ENCODE data around the gene MUC5B. TPM values are rescaled to one million over a fixed set of nuclear protein-coding genes. Genes with fewer than 3 reads are reported as not detected.

The MUC5B gene
- total RNA-seq, 1 donor from 2014 or later: not detected

DNA sequence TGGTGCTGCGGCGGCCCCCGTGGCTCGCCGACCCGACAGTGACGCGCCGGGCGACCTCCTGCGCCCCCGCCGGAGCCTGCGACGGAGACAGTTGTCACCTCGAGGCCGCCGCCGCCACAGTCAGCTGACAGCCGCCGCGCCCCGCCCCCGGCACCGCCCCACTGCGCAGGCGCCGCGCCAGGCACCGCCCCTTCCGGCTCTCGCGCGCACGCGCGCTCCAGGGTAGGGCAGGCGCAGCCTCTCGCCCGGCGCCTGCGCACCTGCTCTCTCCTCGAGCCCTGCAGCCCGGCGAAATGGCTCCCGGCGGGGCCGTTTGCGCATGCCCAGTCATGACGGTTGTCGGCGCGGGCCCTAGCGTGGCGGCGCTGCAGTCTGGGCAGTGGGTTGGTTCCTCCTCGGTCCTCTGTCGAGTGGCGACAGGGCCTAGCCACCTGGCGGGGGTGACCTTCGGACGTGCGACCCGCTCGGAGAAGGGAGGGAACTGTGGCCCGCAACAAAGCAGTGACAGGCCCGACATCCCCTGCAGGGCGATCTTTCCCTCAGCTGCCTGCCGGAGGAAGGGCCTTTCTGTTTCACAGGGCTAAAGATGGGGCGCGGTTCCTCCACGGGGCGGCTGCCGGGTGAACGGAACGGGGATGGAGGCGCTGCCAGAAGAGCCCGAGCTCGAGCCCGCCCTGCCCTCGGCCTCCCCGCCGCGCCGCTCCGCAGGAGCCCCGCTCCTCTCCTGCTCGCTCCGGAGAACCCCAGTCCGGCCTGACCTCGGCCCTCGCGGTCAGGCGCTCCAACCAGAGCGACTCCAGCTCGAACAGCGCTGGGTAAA is 86.8 kb downstream of the MUC5B start, which contains the start of gene TOLLIP:
Gene TOLLIP, minus strand, starts transcription at position 135 of the 820 bp plus-strand sequence. Its CDS starts 134 bp downstream, at position 1.
- Mint-ChIP-seq H3K4me3 (ENCODE audit: unreplicated experiment) (peak within 1 kb of the TSS; percentile 93), H3K9me3 (ENCODE audit: unreplicated experiment) (peaks cover 4% of the 10 kb centered on the region), H3K27me3 (ENCODE audit: unreplicated experiment) (peaks cover 10% of the 10 kb centered on the region), H3K36me3 (ENCODE audit: low read depth, unreplicated experiment) (peaks cover 11% of the 10 kb centered on the region), H3K27ac (ENCODE audit: unreplicated experiment) (peak within 1 kb of the TSS; percentile 84), H3K4me1 (ENCODE audit: unreplicated experiment) (peaks cover 26% of the 10 kb centered on the region)
- TF ChIP-seq, protein P1, sequence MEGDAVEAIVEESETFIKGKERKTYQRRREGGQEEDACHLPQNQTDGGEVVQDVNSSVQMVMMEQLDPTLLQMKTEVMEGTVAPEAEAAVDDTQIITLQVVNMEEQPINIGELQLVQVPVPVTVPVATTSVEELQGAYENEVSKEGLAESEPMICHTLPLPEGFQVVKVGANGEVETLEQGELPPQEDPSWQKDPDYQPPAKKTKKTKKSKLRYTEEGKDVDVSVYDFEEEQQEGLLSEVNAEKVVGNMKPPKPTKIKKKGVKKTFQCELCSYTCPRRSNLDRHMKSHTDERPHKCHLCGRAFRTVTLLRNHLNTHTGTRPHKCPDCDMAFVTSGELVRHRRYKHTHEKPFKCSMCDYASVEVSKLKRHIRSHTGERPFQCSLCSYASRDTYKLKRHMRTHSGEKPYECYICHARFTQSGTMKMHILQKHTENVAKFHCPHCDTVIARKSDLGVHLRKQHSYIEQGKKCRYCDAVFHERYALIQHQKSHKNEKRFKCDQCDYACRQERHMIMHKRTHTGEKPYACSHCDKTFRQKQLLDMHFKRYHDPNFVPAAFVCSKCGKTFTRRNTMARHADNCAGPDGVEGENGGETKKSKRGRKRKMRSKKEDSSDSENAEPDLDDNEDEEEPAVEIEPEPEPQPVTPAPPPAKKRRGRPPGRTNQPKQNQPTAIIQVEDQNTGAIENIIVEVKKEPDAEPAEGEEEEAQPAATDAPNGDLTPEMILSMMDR (IDR thresholded peaks at IDR 0.05; ENCODE audit: unreplicated experiment): no peak
- peak; percentile 98 for DNase-seq (ENCODE audit: low spot score)

DNA sequence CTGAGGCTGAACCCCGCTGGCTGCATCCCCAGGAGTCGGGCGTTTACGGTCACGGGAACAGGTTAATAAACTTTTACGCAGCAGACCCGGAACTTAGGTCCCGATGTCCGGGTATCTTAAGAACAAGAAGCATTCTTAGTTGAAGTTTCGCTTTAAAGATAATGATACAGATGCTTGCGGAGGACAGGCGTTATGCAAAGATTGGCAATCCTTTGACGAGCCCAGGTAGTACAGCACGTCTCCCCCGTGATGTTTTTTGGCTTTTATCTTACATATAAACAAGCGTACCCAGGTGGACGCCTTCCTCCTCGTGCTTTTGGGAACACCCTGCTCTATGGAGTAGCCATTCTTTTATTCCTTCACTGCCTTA is 87.4 kb downstream of the MUC5B start:
- H3K9me3 Mint-ChIP-seq (ENCODE audit: unreplicated experiment): peaks cover 4% of the 10 kb centered on the region
- H3K27ac Mint-ChIP-seq (ENCODE audit: unreplicated experiment): peak overlapping the region; percentile 84
- H3K27me3 Mint-ChIP-seq (ENCODE audit: unreplicated experiment): peaks cover 8% of the 10 kb centered on the region
- no peak for DNase-seq (ENCODE audit: low spot score)
- H3K4me3 Mint-ChIP-seq (ENCODE audit: unreplicated experiment): peak overlapping the region; percentile 93
- TF ChIP-seq, protein P1 (IDR thresholded peaks at IDR 0.05; ENCODE audit: unreplicated experiment): no peak
- H3K36me3 Mint-ChIP-seq (ENCODE audit: low read depth, unreplicated experiment): peaks cover 11% of the 10 kb centered on the region
- H3K4me1 Mint-ChIP-seq (ENCODE audit: unreplicated experiment): peaks cover 20% of the 10 kb centered on the region

DNA sequence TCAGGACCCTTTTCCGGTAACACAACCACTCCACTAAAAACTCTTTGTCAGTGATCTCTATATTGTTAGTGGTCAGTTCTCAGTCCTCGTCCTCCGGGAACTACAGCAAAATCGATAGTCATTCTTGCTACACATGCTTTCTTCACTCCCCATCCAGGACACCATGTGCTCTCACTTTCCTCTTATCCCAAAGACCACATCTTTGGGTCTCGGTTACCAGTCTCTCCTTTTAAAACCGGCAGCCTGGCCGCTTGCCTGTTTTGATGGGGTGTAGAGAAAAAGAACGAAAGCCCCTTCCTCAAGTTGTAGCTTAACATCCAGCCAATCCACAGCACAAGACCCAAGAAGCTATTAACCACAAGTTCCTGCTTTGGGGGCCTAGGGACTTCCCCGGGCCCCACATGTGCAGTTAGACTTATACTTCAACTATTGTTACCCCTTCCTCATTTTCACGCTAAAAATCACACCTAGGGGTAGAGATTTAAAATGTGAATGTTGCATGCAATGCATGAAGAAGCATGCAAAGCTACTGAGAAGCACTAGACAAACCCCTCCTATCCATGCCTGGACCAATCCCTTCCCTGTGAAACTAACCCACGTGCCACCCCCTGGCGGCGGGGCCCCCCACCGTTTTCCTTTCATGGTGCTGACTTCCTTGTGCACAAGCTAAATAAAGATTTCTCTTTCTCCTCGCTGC is 88.1 kb downstream of the MUC5B start:
- Mint-ChIP-seq H3K27me3 (ENCODE audit: unreplicated experiment) (peaks cover 8% of the 10 kb centered on the region), H3K36me3 (ENCODE audit: low read depth, unreplicated experiment) (peaks cover 11% of the 10 kb centered on the region), H3K27ac (ENCODE audit: unreplicated experiment) (peak overlapping the region; percentile 84), H3K4me3 (ENCODE audit: unreplicated experiment) (peak overlapping the region; percentile 93), H3K9me3 (ENCODE audit: unreplicated experiment) (peaks cover 4% of the 10 kb centered on the region), H3K4me1 (ENCODE audit: unreplicated experiment) (peaks cover 20% of the 10 kb centered on the region)
- DNase-seq (ENCODE audit: low spot score): no peak
- TF ChIP-seq, protein P1 (IDR thresholded peaks at IDR 0.05; ENCODE audit: unreplicated experiment): no peak

Small RNA genes lying within 50 kb of the gene (microRNA-seq; reads per million reads assigned to microRNA genes)
- not detected for gene MIR6744 (ENCODE audit: unreplicated experiment)

Other genes starting within 250 kb of the MUC5B start
- gene MUC6, start 186.3 kb upstream of the MUC5B start, total RNA-seq (ENCODE audit: unreplicated experiment): not detected
- not detected for gene MUC2, start 148.2 kb upstream of the MUC5B start, total RNA-seq (ENCODE audit: unreplicated experiment)
- not detected for gene MUC5AC, start 65.1 kb upstream of the MUC5B start, total RNA-seq (ENCODE audit: unreplicated experiment)
- 65.3 TPM for gene TOLLIP, start 86.6 kb downstream of the MUC5B start, total RNA-seq (ENCODE audit: unreplicated experiment)
- 4.0 TPM for gene BRSK2, start 166.9 kb downstream of the MUC5B start, total RNA-seq (ENCODE audit: unreplicated experiment)

Data from endothelial cell (in vitro differentiated cells).